Measurements from ENCODE around the gene BTN1A1. TPM values are rescaled to one million over a fixed set of nuclear protein-coding genes. Genes with fewer than 3 reads are reported as not detected.

BTN1A1 gene
- polyA plus RNA-seq, 2 of the 4 experiments (the other 2 are of a cell fraction), result not detected

DNA sequence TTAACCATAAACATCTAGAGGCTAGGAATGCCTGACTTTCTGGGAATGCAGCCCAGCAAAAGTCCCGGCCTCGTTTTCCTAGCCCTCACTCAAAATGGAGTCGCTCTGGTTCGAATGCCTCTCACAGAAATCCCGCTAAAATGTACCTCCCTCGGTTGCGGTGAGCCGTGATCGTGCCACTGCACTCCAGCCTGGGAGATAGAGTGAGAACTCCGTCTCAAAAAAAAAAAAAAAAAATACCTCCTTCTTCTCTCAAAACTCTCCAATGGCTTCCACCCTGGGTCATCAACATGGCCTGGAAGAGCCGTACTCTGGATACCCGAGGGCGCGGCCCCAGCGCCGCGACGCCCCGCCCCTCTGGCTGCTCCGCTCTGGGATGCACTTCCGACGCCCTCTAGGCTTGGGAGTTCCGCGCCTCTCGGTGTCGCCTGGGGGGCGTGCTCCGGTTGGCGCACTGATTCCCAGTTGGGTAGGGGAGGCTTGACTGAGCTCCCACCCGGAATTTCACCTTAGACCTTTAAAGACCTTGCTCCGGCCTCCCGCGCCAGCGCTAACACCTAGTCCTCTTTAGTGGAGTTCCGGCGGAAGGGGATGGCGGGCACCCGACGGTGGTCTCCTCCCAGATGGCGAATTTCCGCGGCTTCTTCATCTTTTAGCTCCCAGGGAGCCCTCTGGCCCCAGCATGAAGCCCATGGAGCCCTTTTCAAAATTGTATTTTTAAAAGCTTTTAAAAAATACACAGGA, 50.3 kb downstream of the BTN1A1 start (continued):
- TF ChIP-seq, protein P1, sequence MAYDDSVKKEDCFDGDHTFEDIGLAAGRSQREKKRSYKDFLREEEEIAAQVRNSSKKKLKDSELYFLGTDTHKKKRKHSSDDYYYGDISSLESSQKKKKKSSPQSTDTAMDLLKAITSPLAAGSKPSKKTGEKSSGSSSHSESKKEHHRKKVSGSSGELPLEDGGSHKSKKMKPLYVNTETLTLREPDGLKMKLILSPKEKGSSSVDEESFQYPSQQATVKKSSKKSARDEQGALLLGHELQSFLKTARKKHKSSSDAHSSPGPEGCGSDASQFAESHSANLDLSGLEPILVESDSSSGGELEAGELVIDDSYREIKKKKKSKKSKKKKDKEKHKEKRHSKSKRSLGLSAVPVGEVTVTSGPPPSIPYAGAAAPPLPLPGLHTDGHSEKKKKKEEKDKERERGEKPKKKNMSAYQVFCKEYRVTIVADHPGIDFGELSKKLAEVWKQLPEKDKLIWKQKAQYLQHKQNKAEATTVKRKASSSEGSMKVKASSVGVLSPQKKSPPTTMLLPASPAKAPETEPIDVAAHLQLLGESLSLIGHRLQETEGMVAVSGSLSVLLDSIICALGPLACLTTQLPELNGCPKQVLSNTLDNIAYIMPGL (CRISPR knock-in tag; IDR thresholded peaks at IDR 0.05; ENCODE audit: borderline replicate concordance), result peak; percentile 85
- TF ChIP-seq RARB (CRISPR knock-in tag; IDR thresholded peaks at IDR 0.05) (peak; percentile 82; the same call in 1 of the 2 replicates), MAZ (IDR thresholded peaks at IDR 0.05; ENCODE audit: borderline replicate concordance, low read depth, low read length) (no peak), RNF2 (IDR thresholded peaks at IDR 0.05; ENCODE audit: borderline replicate concordance, low read depth) (no peak), FOSB (CRISPR knock-in tag; IDR thresholded peaks at IDR 0.05) (peak; percentile 89), CBX2 (IDR thresholded peaks at IDR 0.05; ENCODE audit: borderline replicate concordance, low read depth) (no peak), ZNF302 (CRISPR knock-in tag; IDR thresholded peaks at IDR 0.05) (peak; percentile 99), NFE2L2 (conservative IDR thresholded peaks at IDR 0.05; ENCODE audit: low read length) (no peak), EHMT2 (IDR thresholded peaks at IDR 0.05; ENCODE audit: low read depth) (no peak), MYC (IDR thresholded peaks at IDR 0.05; ENCODE audit: borderline replicate concordance, low read length) (no peak), SREBF2 (IDR thresholded peaks at IDR 0.05) (no peak), HOXB13 (CRISPR knock-in tag; IDR thresholded peaks at IDR 0.05; ENCODE audit: low read depth) (peak; percentile 99), KDM1A (IDR thresholded peaks at IDR 0.05; ENCODE audit: low read depth) (no peak), EHF (CRISPR knock-in tag; IDR thresholded peaks at IDR 0.05) (peak; percentile 98), CEBPB (IDR thresholded peaks at IDR 0.05) (no peak), NR3C1 (IDR thresholded peaks at IDR 0.05) (no peak), KDM5A (IDR thresholded peaks at IDR 0.05) (no peak), POLR2AphosphoS2 (conservative IDR thresholded peaks at IDR 0.05; ENCODE audit: low read length) (no peak), BHLHE40 (IDR thresholded peaks at IDR 0.05; ENCODE audit: low read depth, low read length) (no peak), NPAS2 (CRISPR knock-in tag; IDR thresholded peaks at IDR 0.05; ENCODE audit: borderline replicate concordance) (peak; percentile 89), PHF8 (IDR thresholded peaks at IDR 0.05; ENCODE audit: borderline replicate concordance, low read depth) (no peak), POLR2A (IDR thresholded peaks at IDR 0.05; ENCODE audit: low read length) (peak; percentile 24; the same call in 1 of the 2 replicates), RAD21 (conservative IDR thresholded peaks at IDR 0.05 in 1 of 2, IDR thresholded peaks at IDR 0.05 in 1 of 2) (no peak; a peak in 1 of 5 replicates), ZFP36 (IDR thresholded peaks at IDR 0.05; ENCODE audit: borderline replicate concordance, partially characterized antibody) (no peak)

- peak overlapping the region; percentile 72; the same call in 2 of the 3 replicates for H3K4me2 ChIP-seq
- no peaks in the 10 kb centered on the region for H3K9me3 ChIP-seq
- FAIRE-seq (no peak), ATAC-seq (no peak), DNase-seq (ENCODE audit: low read depth in 1 of 2, low spot score in 1 of 2) (no peak)
- H3K4me3 ChIP-seq, result no peak overlapping the region
- WGBS (ENCODE audit: missing lambda C conversion rate), result 84% methylated on average over 10 of the region's 10 CpGs
- peaks cover 5% of the 10 kb centered on the region; the same call in 2 of the 3 replicates for H3K4me1 ChIP-seq
- POLR2A ChIA-PET, result interaction anchor here (1.2 kb wide), 1 partner anchor 19 kb away, joined by 4 read pairs; no protein-coding TSS in a partner anchor
- CTCF ChIA-PET, result interaction anchor here (0.9 to 1.5 kb wide), 2 partner anchors 17 to 20 kb away, joined by 3 to 4 read pairs; no protein-coding TSS in a partner anchor
- H3K27ac ChIP-seq, result no peak overlapping the region
- TF ChIP-seq, protein P1 (CRISPR knock-in tag; IDR thresholded peaks at IDR 0.05; ENCODE audit: borderline replicate concordance), result no peak
- no peak for TF ChIP-seq CBX2 (IDR thresholded peaks at IDR 0.05; ENCODE audit: borderline replicate concordance, low read depth)
- TF ChIP-seq POLR2A (IDR thresholded peaks at IDR 0.05; ENCODE audit: low read length), result no peak
- TF ChIP-seq MAZ (IDR thresholded peaks at IDR 0.05; ENCODE audit: borderline replicate concordance, low read depth, low read length), result no peak
- TF ChIP-seq NFE2L2 (conservative IDR thresholded peaks at IDR 0.05; ENCODE audit: low read length), result no peak
- TF ChIP-seq SMC3 (IDR thresholded peaks at IDR 0.05), result no peak
- TF ChIP-seq EHMT2 (IDR thresholded peaks at IDR 0.05; ENCODE audit: low read depth), result no peak
- no peak for TF ChIP-seq KDM5A (IDR thresholded peaks at IDR 0.05)
- TF ChIP-seq, protein P2, sequence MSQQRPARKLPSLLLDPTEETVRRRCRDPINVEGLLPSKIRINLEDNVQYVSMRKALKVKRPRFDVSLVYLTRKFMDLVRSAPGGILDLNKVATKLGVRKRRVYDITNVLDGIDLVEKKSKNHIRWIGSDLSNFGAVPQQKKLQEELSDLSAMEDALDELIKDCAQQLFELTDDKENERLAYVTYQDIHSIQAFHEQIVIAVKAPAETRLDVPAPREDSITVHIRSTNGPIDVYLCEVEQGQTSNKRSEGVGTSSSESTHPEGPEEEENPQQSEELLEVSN (IDR thresholded peaks at IDR 0.05; ENCODE audit: borderline replicate concordance, low read depth), result no peak
- TF ChIP-seq, protein P3, sequence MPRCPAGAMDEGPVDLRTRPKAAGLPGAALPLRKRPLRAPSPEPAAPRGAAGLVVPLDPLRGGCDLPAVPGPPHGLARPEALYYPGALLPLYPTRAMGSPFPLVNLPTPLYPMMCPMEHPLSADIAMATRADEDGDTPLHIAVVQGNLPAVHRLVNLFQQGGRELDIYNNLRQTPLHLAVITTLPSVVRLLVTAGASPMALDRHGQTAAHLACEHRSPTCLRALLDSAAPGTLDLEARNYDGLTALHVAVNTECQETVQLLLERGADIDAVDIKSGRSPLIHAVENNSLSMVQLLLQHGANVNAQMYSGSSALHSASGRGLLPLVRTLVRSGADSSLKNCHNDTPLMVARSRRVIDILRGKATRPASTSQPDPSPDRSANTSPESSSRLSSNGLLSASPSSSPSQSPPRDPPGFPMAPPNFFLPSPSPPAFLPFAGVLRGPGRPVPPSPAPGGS (IDR thresholded peaks at IDR 0.05), result no peak
- no peak for TF ChIP-seq ZFP36 (IDR thresholded peaks at IDR 0.05; ENCODE audit: borderline replicate concordance, partially characterized antibody)
- TF ChIP-seq CBX8 (IDR thresholded peaks at IDR 0.05), result no peak
- TF ChIP-seq KDM1A (IDR thresholded peaks at IDR 0.05; ENCODE audit: low read depth), result no peak
- TF ChIP-seq MAFK (IDR thresholded peaks at IDR 0.05; ENCODE audit: partially characterized antibody), result no peak
Observed at GRCh38 chr6:26552205-26552604, 52.1 kb downstream of the BTN1A1 start.
